ENCODE measurements around the gene OXA1L. TPM values are rescaled to one million over a fixed set of nuclear protein-coding genes. Genes with fewer than 3 reads are reported as not detected.
"Not testable (repeated sequence)": the region's sequence is repeated elsewhere in the genome, so short reads cannot be mapped to it uniquely, and the experiment has no call there.

OXA1L gene
- total RNA-seq, 2 experiments from 2014 or later, result 136 to 148 TPM

DNA sequence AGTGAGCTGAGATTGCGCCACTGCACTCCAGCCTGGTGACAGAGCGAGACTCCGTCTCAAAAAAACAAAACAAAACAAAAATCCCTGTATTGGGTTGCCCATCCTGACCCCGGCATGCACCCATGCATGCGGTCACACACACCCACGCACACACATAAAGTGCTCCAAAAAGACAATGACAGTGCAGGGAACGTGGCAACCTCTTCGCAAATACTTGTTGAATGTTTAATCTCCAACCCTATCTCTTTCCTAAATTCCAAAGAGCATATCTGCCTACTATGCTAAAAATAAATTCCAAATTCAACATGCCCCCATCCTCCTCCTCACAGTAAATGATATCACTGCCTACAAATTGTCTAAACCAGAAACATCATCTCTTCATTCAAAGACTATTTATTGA, 35.2 kb downstream of the OXA1L start:
- Mint-ChIP-seq H3K9me3 (ENCODE audit: low read depth) (no peaks in the 10 kb centered on the region), H3K4me1 (no peaks in the 10 kb centered on the region), H3K36me3 (ENCODE audit: low read depth) (no peaks in the 10 kb centered on the region), H3K4me3 (no peak overlapping the region), H3K27me3 (peaks cover 37% of the 10 kb centered on the region), H3K27ac (no peak overlapping the region)
- CTCF ChIA-PET, result interaction anchor here (1.0 to 2.0 kb wide), 3 partner anchors 21 to 54 kb away, joined by 3 to 4 read pairs (median 4); no protein-coding TSS in a partner anchor
- no peak for DNase-seq
- intact Hi-C loops (cut with DNase I, micrococcal nuclease), result no loop called here
- ATAC-seq, result no peak
- POLR2A ChIA-PET, result no interaction called here

GRCh38 chr14:22802860-22803686, 36.6 kb downstream of the OXA1L start:
- no peak for ATAC-seq
- Mint-ChIP-seq H3K27ac (no peak overlapping the region), H3K4me1 (no peaks in the 10 kb centered on the region), H3K36me3 (ENCODE audit: low read depth) (no peaks in the 10 kb centered on the region), H3K9me3 (ENCODE audit: low read depth) (no peaks in the 10 kb centered on the region), H3K4me3 (no peak overlapping the region), H3K27me3 (peaks cover 37% of the 10 kb centered on the region)
- ChIA-PET CTCF (interaction anchor here (2.0 kb wide), 1 partner anchor 50 kb away, joined by 4 read pairs; no protein-coding TSS in a partner anchor), POLR2A (no interaction called here)
- intact Hi-C loops (cut with DNase I, micrococcal nuclease), result no loop called here
- no peak for DNase-seq

GRCh38 chr14:22803687-22803974, 37.1 kb downstream of the OXA1L start:
- no peaks in the 10 kb centered on the region for H3K4me1 Mint-ChIP-seq
- no peak for DNase-seq
- intact Hi-C loops (cut with DNase I, micrococcal nuclease), result no loop called here
- CTCF ChIA-PET, result no interaction called here
- H3K9me3 Mint-ChIP-seq (ENCODE audit: low read depth), result no peaks in the 10 kb centered on the region
- H3K4me3 Mint-ChIP-seq, result no peak overlapping the region
- POLR2A ChIA-PET, result interaction anchor here (0.7 kb wide), 1 partner anchor 1789 kb away, joined by 3 read pairs; no protein-coding TSS in a partner anchor
- ATAC-seq, result no peak
- H3K27me3 Mint-ChIP-seq, result peaks cover 31% of the 10 kb centered on the region
- H3K36me3 Mint-ChIP-seq (ENCODE audit: low read depth), result no peaks in the 10 kb centered on the region
- H3K27ac Mint-ChIP-seq, result no peak overlapping the region

GRCh38 chr14:22805235-22805634, 38.7 kb downstream of the OXA1L start:
- POLR2A ChIA-PET, result interaction anchor here (0.6 kb wide), 1 partner anchor 58 kb away, joined by 4 read pairs; no protein-coding TSS in a partner anchor
- H3K36me3 Mint-ChIP-seq (ENCODE audit: low read depth); CTCF ChIA-PET; DNase-seq; H3K27ac Mint-ChIP-seq; H3K4me1 Mint-ChIP-seq; intact Hi-C loops (cut with DNase I, micrococcal nuclease); H3K4me3 Mint-ChIP-seq; ATAC-seq; H3K9me3 Mint-ChIP-seq (ENCODE audit: low read depth): not testable (repeated sequence)
- H3K27me3 Mint-ChIP-seq, result peaks cover 20% of the 10 kb centered on the region

DNA sequence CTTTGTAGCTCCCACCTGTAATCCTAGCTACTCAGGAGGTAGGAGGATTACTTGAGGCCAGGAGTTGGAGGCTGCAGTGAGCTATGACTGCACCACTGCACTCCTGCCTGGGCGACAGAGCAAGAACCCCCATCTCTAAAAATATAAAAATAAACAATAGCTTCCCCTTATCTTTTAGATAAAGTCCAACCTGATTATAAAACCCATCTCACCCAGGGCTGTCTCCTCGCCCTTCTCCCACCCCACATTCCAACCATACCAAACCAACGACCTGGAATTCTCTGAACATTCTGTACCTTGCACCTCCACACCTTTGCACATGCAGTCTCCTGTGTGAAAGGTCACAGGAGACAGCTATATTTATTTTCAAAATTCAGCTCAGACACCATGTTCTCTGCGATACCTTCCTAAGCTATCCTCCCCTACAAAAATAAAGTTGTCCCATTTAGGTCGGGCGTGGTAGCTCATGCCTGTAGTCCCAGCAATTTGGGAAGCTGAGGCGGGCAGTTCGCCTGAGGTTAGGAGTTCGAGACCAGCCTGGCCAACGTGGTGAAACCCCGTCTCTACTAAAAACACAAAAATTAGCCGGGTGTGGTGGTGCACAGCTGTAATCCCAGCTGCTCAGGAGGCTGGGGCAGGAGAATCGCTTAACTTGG, 41.1 kb downstream of the OXA1L start:
- intact Hi-C loops (cut with DNase I, micrococcal nuclease), result no loop called here
- ATAC-seq, result no peak
- Mint-ChIP-seq H3K4me1 (peaks cover 2% of the 10 kb centered on the region), H3K27ac (no peak overlapping the region), H3K9me3 (ENCODE audit: low read depth) (no peaks in the 10 kb centered on the region), H3K36me3 (ENCODE audit: low read depth) (no peaks in the 10 kb centered on the region), H3K27me3 (peaks cover 8% of the 10 kb centered on the region), H3K4me3 (no peak overlapping the region)
- no peak for DNase-seq
- CTCF ChIA-PET, result interaction anchor here (0.7 to 2.3 kb wide), 3 partner anchors 15 to 238 kb away, joined by 4 to 7 read pairs (median 7); no protein-coding TSS in a partner anchor
- POLR2A ChIA-PET, result interaction anchor here (0.5 to 0.8 kb wide), 2 partner anchors 24 to 224 kb away, joined by 4 to 6 read pairs; no protein-coding TSS in a partner anchor

DNA sequence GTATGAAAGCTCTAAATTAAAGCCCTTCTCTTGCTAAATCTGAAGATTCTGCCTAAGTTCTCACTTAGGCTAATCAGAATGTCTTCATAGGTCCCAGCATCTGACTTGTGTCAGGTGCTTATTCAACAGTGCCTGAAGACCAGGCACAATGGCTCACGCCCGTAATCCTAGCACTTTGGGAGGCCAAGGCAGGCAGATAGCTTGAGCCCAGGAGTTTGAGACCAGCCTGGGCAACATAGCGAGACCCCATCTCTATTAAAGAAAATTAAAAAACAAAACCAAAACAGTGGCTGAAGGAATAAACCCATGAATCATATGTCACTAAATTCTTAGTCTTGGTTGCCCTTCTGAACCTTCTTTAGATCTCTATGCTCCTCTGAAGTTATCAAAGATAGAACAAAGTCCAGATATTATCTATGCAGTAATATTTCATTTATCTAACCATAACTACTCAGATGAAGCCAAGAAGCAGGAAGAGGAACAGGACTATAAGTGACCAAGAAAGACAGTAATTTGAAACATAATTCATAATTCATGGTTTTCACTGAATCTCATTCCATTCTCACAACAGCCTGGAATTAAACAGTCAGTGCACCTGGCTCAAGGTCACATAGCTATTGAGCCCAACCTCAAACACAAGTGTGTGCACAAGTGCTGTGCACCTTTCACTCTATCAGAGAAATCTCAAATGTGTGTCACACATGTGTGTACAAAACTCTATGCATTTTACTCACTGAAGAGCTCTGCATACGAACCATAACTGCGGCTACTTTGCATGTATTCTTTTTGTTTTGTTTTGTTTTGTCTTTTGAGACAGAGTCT, 42.1 kb downstream of the OXA1L start:
- no peak for ATAC-seq
- intact Hi-C loops (cut with DNase I, micrococcal nuclease), result no loop called here
- Mint-ChIP-seq H3K9me3 (ENCODE audit: low read depth) (no peaks in the 10 kb centered on the region), H3K4me1 (peaks cover 2% of the 10 kb centered on the region), H3K4me3 (no peak overlapping the region), H3K27me3 (peaks cover 5% of the 10 kb centered on the region), H3K27ac (no peak overlapping the region), H3K36me3 (ENCODE audit: low read depth) (no peaks in the 10 kb centered on the region)
- DNase-seq, result no peak
- ChIA-PET CTCF (interaction anchor here (0.6 to 2.3 kb wide), 8 partner anchors 11 to 940 kb away, joined by 3 to 7 read pairs (median 4); no protein-coding TSS in a partner anchor), POLR2A (no interaction called here)

DNA sequence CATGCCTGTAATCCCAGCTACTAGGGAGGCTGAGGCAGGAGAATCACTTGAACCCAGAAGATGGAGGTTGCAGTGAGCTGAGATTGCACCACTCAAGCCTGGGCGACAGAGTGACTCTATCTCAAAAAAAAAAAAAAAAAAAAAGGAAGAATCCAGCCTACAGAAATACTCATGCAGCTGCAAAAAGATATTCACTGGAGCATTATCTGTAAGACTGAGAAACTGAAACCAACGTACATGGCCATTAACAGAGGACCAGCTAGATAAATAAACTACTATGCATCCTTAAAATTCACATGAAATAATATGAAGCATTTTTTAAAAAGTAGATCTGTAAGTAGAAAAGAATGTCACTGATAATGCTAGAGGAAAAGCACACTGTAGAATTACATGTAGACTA, 45.2 kb downstream of the OXA1L start:
- ChIA-PET CTCF (interaction anchor here (0.5 kb wide), 1 partner anchor 49 kb away, joined by 3 read pairs; no protein-coding TSS in a partner anchor), POLR2A (no interaction called here)
- DNase-seq (no peak), ATAC-seq (no peak)
- Mint-ChIP-seq H3K27ac (no peak overlapping the region), H3K36me3 (ENCODE audit: low read depth) (no peaks in the 10 kb centered on the region), H3K27me3 (no peaks in the 10 kb centered on the region), H3K4me3 (no peak overlapping the region), H3K4me1 (peaks cover 12% of the 10 kb centered on the region), H3K9me3 (ENCODE audit: low read depth) (no peaks in the 10 kb centered on the region)
- intact Hi-C loops (cut with DNase I, micrococcal nuclease), result no loop called here

- ChIA-PET CTCF (interaction anchor here (0.6 to 0.9 kb wide), 2 partner anchors 25 to 242 kb away, joined by 3 read pairs; no protein-coding TSS in a partner anchor), POLR2A (no interaction called here)
- Mint-ChIP-seq H3K27ac (no peak overlapping the region), H3K4me1 (peaks cover 12% of the 10 kb centered on the region), H3K4me3 (no peak overlapping the region), H3K27me3 (no peaks in the 10 kb centered on the region), H3K36me3 (ENCODE audit: low read depth) (no peaks in the 10 kb centered on the region), H3K9me3 (ENCODE audit: low read depth) (no peaks in the 10 kb centered on the region)
- no peak for DNase-seq
- no peak for ATAC-seq
- intact Hi-C loops (cut with DNase I, micrococcal nuclease), result no loop called here
These were observed 46.3 kb downstream of the OXA1L start for GRCh38 chr14:22812744-22813143.

- no peak overlapping the region for H3K27ac Mint-ChIP-seq
These were observed 46.7 kb downstream of the OXA1L start for GRCh38 chr14:22813145-22813544.

GRCh38 chr14:22814373-22814772, 47.9 kb downstream of the OXA1L start:
- POLR2A ChIA-PET, result no interaction called here
- DNase-seq (no peak), ATAC-seq (no peak)
- Mint-ChIP-seq H3K4me3 (no peak overlapping the region), H3K27me3 (no peaks in the 10 kb centered on the region), H3K36me3 (ENCODE audit: low read depth) (no peaks in the 10 kb centered on the region), H3K27ac (no peak overlapping the region), H3K4me1 (peaks cover 17% of the 10 kb centered on the region), H3K9me3 (ENCODE audit: low read depth) (no peaks in the 10 kb centered on the region)
- intact Hi-C loops (cut with DNase I, micrococcal nuclease), result no loop called here
- CTCF ChIA-PET, result interaction anchor here (0.6 to 1.5 kb wide), 5 partner anchors 8 to 896 kb away, joined by 3 to 5 read pairs (median 4); partner anchors contain the start of gene DAD1

More at GRCh38 chr14:22813145-22813544, 46.7 kb downstream of the OXA1L start:
- ChIA-PET CTCF (interaction anchor here (0.6 to 0.9 kb wide), 3 partner anchors 25 to 818 kb away, joined by 3 read pairs; no protein-coding TSS in a partner anchor), POLR2A (no interaction called here)
- H3K9me3 Mint-ChIP-seq (ENCODE audit: low read depth), result no peaks in the 10 kb centered on the region
- intact Hi-C loops (cut with DNase I, micrococcal nuclease), result no loop called here
- no peaks in the 10 kb centered on the region for H3K36me3 Mint-ChIP-seq (ENCODE audit: low read depth)
- H3K4me3 Mint-ChIP-seq, result no peak overlapping the region
- no peak for DNase-seq
- H3K27me3 Mint-ChIP-seq, result no peaks in the 10 kb centered on the region
- no peak for ATAC-seq
- H3K4me1 Mint-ChIP-seq, result peaks cover 12% of the 10 kb centered on the region

Measured in activated CD4-positive, alpha-beta T cell treated with anti-CD3 and anti-CD28 coated beads for 36 hours (primary cell).